ENCODE measurements around the gene YWHAG. TPM values are rescaled to one million over a fixed set of nuclear protein-coding genes. Genes with fewer than 3 reads are reported as not detected.
A peak's percentile ranks its signal among the peaks of the same experiment; 100 is the strongest.

YWHAG gene
- total RNA-seq, 1 experiment from 2014 or later, result 192 TPM

DNA sequence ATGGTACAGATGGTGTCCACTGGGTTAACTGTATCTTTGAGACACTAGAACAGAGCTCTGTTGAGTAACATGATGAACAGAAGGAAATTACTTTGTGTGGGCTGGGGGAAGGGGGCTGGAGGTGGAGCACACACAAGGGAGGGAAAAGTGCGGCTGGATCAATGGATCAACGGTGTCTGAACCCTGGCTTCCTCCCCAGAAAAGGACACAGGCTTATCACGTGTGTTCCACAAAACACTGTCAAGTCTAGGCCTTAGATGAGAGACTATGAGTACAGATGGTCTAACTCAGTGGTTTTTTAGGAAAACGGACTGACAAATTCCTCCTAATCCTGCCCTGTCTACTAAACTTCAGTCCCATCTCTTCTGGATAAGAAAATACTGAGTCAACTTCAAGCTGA lies 28.5 kb downstream of the YWHAG start:
- DNase-seq (ENCODE audit: low spot score) (no peak), ATAC-seq (no peak)
- Mint-ChIP-seq H3K27me3 (ENCODE audit: low read depth) (no peaks in the 10 kb centered on the region), H3K4me3 (no peak overlapping the region), H3K4me1 (peaks cover 14% of the 10 kb centered on the region), H3K9me3 (no peaks in the 10 kb centered on the region), H3K36me3 (peaks cover 55% of the 10 kb centered on the region), H3K27ac (peak overlapping the region; percentile 30; the same call in 1 of the 2 replicates)
- ChIA-PET CTCF (interaction anchor here (0.6 kb wide), 1 partner anchor 19 kb away, joined by 3 read pairs; no protein-coding TSS in a partner anchor), POLR2A (interaction anchor here (0.8 kb wide), 1 partner anchor 22 kb away, joined by 3 read pairs; no protein-coding TSS in a partner anchor)
- TF ChIP-seq FOXP1 (CRISPR knock-in tag; IDR thresholded peaks at IDR 0.05; ENCODE audit: borderline replicate concordance) (no peak), GRHL2 (CRISPR knock-in tag; IDR thresholded peaks at IDR 0.05; ENCODE audit: insufficient replicate concordance, severe bottlenecking) (no peak), ZNF138 (CRISPR knock-in tag; conservative IDR thresholded peaks at IDR 0.05) (no peak), HMGA2 (CRISPR knock-in tag; IDR thresholded peaks at IDR 0.05) (no peak), TP53 (CRISPR knock-in tag; IDR thresholded peaks at IDR 0.05) (no peak)
- TF ChIP-seq, protein P1, sequence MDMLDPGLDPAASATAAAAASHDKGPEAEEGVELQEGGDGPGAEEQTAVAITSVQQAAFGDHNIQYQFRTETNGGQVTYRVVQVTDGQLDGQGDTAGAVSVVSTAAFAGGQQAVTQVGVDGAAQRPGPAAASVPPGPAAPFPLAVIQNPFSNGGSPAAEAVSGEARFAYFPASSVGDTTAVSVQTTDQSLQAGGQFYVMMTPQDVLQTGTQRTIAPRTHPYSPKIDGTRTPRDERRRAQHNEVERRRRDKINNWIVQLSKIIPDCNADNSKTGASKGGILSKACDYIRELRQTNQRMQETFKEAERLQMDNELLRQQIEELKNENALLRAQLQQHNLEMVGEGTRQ (CRISPR knock-in tag; IDR thresholded peaks at IDR 0.05), result no peak
- TF ChIP-seq, protein P2, sequence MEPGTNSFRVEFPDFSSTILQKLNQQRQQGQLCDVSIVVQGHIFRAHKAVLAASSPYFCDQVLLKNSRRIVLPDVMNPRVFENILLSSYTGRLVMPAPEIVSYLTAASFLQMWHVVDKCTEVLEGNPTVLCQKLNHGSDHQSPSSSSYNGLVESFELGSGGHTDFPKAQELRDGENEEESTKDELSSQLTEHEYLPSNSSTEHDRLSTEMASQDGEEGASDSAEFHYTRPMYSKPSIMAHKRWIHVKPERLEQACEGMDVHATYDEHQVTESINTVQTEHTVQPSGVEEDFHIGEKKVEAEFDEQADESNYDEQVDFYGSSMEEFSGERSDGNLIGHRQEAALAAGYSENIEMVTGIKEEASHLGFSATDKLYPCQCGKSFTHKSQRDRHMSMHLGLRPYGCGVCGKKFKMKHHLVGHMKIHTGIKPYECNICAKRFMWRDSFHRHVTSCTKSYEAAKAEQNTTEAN (CRISPR knock-in tag; IDR thresholded peaks at IDR 0.05), result no peak

DNA sequence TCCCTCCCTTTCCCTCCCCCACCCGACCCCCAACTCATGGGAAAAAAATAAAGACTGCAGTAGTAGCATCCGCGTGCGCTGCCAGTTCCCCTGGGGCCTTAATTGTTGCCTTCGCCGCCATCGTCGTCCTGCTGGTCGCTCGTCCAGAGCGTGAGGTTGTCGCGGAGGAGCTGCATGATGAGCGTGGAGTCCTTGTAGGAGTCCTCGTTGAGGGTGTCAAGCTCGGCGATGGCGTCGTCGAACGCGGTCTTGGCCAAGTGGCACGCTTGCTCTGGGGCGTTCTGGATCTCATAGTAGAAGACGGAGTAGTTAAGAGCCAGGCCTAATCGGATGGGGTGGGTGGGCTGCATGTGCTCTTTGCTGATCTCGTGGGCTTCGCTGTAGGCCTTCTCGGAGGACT lies 29.3 kb downstream of the YWHAG start:
- POLR2A ChIA-PET, result no interaction called here
- CTCF ChIA-PET, result no interaction called here
- ATAC-seq, result no peak
- Mint-ChIP-seq H3K4me1 (peaks cover 14% of the 10 kb centered on the region), H3K36me3 (peaks cover 63% of the 10 kb centered on the region), H3K9me3 (no peaks in the 10 kb centered on the region), H3K27me3 (ENCODE audit: low read depth) (no peaks in the 10 kb centered on the region), H3K27ac (no peak overlapping the region; the same call in 1 of the 2 replicates), H3K4me3 (no peak overlapping the region)
- no peak for DNase-seq (ENCODE audit: low spot score)
- TF ChIP-seq TEAD4 (CRISPR knock-in tag; IDR thresholded peaks at IDR 0.05) (no peak), MYBL2 (CRISPR knock-in tag; IDR thresholded peaks at IDR 0.05) (no peak), NFE2L1 (CRISPR knock-in tag; IDR thresholded peaks at IDR 0.05) (no peak), CREB1 (CRISPR knock-in tag; IDR thresholded peaks at IDR 0.05) (no peak), FOXK1 (CRISPR knock-in tag; IDR thresholded peaks at IDR 0.05) (no peak), TEAD1 (CRISPR knock-in tag; IDR thresholded peaks at IDR 0.05) (no peak), GTF2I (CRISPR knock-in tag; conservative IDR thresholded peaks at IDR 0.05) (no peak), ATF1 (CRISPR knock-in tag; IDR thresholded peaks at IDR 0.05) (no peak), HMGA2 (CRISPR knock-in tag; IDR thresholded peaks at IDR 0.05) (no peak), CBFB (CRISPR knock-in tag; IDR thresholded peaks at IDR 0.05; ENCODE audit: low read depth) (no peak), ETV6 (CRISPR knock-in tag; IDR thresholded peaks at IDR 0.05) (no peak)
- TF ChIP-seq, protein P3, sequence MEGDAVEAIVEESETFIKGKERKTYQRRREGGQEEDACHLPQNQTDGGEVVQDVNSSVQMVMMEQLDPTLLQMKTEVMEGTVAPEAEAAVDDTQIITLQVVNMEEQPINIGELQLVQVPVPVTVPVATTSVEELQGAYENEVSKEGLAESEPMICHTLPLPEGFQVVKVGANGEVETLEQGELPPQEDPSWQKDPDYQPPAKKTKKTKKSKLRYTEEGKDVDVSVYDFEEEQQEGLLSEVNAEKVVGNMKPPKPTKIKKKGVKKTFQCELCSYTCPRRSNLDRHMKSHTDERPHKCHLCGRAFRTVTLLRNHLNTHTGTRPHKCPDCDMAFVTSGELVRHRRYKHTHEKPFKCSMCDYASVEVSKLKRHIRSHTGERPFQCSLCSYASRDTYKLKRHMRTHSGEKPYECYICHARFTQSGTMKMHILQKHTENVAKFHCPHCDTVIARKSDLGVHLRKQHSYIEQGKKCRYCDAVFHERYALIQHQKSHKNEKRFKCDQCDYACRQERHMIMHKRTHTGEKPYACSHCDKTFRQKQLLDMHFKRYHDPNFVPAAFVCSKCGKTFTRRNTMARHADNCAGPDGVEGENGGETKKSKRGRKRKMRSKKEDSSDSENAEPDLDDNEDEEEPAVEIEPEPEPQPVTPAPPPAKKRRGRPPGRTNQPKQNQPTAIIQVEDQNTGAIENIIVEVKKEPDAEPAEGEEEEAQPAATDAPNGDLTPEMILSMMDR (IDR thresholded peaks at IDR 0.05), result no peak
- TF ChIP-seq, protein P4, sequence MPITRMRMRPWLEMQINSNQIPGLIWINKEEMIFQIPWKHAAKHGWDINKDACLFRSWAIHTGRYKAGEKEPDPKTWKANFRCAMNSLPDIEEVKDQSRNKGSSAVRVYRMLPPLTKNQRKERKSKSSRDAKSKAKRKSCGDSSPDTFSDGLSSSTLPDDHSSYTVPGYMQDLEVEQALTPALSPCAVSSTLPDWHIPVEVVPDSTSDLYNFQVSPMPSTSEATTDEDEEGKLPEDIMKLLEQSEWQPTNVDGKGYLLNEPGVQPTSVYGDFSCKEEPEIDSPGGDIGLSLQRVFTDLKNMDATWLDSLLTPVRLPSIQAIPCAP (CRISPR knock-in tag; IDR thresholded peaks at IDR 0.05), result no peak
- TF ChIP-seq, protein P5, sequence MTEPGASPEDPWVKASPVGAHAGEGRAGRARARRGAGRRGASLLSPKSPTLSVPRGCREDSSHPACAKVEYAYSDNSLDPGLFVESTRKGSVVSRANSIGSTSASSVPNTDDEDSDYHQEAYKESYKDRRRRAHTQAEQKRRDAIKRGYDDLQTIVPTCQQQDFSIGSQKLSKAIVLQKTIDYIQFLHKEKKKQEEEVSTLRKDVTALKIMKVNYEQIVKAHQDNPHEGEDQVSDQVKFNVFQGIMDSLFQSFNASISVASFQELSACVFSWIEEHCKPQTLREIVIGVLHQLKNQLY (CRISPR knock-in tag; IDR thresholded peaks at IDR 0.05), result no peak
- TF ChIP-seq, protein P6, sequence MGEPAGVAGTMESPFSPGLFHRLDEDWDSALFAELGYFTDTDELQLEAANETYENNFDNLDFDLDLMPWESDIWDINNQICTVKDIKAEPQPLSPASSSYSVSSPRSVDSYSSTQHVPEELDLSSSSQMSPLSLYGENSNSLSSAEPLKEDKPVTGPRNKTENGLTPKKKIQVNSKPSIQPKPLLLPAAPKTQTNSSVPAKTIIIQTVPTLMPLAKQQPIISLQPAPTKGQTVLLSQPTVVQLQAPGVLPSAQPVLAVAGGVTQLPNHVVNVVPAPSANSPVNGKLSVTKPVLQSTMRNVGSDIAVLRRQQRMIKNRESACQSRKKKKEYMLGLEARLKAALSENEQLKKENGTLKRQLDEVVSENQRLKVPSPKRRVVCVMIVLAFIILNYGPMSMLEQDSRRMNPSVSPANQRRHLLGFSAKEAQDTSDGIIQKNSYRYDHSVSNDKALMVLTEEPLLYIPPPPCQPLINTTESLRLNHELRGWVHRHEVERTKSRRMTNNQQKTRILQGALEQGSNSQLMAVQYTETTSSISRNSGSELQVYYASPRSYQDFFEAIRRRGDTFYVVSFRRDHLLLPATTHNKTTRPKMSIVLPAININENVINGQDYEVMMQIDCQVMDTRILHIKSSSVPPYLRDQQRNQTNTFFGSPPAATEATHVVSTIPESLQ (CRISPR knock-in tag; IDR thresholded peaks at IDR 0.05), result no peak
- TF ChIP-seq, protein P7, sequence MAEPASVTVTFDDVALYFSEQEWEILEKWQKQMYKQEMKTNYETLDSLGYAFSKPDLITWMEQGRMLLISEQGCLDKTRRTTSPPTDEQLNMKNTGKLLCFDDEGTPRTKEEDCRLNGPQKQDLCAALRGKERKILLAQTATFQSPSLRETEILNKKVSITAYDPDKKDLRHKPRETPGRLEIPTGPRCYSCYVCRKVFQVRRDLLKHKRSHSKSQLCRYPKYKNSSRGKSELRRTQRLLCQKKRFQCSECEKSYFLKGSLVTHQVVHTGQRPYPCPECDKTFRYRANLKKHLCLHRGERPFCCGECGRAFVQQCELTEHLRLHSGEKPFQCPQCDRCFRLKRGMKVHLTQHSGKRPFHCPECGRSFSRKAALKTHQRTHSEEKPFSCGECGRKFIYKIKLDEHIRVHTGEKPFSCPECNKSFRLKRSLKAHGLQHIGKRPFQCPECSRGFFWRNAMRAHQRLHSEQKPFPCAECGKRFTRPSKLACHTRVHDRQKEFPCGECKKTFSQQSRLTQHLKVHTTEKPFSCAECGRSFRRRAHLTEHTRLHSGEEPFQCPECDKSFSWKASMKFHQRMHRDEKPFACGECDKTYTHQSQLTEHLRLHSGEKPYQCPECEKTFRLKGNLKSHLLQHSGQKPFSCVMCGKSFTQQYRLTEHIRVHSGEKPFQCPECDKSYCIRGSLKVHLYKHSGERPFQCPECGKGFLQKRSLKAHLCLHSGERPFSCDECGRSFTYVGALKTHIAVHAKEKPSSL (CRISPR knock-in tag; conservative IDR thresholded peaks at IDR 0.05), result no peak
- TF ChIP-seq, protein P8, sequence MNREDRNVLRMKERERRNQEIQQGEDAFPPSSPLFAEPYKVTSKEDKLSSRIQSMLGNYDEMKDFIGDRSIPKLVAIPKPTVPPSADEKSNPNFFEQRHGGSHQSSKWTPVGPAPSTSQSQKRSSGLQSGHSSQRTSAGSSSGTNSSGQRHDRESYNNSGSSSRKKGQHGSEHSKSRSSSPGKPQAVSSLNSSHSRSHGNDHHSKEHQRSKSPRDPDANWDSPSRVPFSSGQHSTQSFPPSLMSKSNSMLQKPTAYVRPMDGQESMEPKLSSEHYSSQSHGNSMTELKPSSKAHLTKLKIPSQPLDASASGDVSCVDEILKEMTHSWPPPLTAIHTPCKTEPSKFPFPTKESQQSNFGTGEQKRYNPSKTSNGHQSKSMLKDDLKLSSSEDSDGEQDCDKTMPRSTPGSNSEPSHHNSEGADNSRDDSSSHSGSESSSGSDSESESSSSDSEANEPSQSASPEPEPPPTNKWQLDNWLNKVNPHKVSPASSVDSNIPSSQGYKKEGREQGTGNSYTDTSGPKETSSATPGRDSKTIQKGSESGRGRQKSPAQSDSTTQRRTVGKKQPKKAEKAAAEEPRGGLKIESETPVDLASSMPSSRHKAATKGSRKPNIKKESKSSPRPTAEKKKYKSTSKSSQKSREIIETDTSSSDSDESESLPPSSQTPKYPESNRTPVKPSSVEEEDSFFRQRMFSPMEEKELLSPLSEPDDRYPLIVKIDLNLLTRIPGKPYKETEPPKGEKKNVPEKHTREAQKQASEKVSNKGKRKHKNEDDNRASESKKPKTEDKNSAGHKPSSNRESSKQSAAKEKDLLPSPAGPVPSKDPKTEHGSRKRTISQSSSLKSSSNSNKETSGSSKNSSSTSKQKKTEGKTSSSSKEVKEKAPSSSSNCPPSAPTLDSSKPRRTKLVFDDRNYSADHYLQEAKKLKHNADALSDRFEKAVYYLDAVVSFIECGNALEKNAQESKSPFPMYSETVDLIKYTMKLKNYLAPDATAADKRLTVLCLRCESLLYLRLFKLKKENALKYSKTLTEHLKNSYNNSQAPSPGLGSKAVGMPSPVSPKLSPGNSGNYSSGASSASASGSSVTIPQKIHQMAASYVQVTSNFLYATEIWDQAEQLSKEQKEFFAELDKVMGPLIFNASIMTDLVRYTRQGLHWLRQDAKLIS (CRISPR knock-in tag; IDR thresholded peaks at IDR 0.05; ENCODE audit: borderline replicate concordance), result no peak
